ENCODE data around the gene FAM20C.

- TF ChIP-seq POLR2A (IDR thresholded peaks at IDR 0.05) = no peak
- no peak for TF ChIP-seq CTCF (IDR thresholded peaks at IDR 0.05)
- TF ChIP-seq EP300 (IDR thresholded peaks at IDR 0.05) = no peak
- TF ChIP-seq POLR2AphosphoS5 (IDR thresholded peaks at IDR 0.05) = no peak
These were observed 48.6 kb downstream of the FAM20C start for GRCh38 chr7:240887-241421.

Measured in suprapubic skin (tissue), 4 donors.